HepG2 (cell line): ENCODE data around the gene KIF19. TPM values are rescaled to one million over a fixed set of nuclear protein-coding genes. Genes with fewer than 3 reads are reported as not detected.

Experiments used
- DPF2 ChIP-seq: sonication (generic); formaldehyde crosslinking; IDR thresholded peaks from 2 replicates; pipeline ENCODE4 v1.4.0; 2020; ENCODE audit warnings: mild to moderate bottlenecking, low read depth, missing genetic modification reagents, borderline replicate concordance
- HNF1A ChIP-seq, 2 experiments: sonication (generic) in 1 of 2; formaldehyde crosslinking in 1 of 2; IDR thresholded peaks; 2 replicates each; pipeline versions ENCODE4 v1.4.0 to v1.6.1; 2016 to 2020; ENCODE audit warnings: borderline replicate concordance in 1 of 2, low read depth in 1 of 2, mild to moderate bottlenecking in 1 of 2, missing genetic modification reagents in 1 of 2
- KMT2B ChIP-seq: IDR thresholded peaks from 2 replicates; pipeline ENCODE4 v1.6.1; 2016; ENCODE audit warnings: missing genetic modification reagents, missing compliant biosample characterization
- MZF1 ChIP-seq: sonication (generic); formaldehyde crosslinking; IDR thresholded peaks from 2 replicates; pipeline ENCODE4 v1.8.1; 2023; ENCODE audit warnings: mild to moderate bottlenecking, missing genetic modification reagents, borderline replicate concordance
- REPIN1 ChIP-seq: sonication (generic); formaldehyde crosslinking; IDR thresholded peaks from 2 replicates; pipeline ENCODE4 v1.8.0; 2022; ENCODE audit warnings: missing genetic modification reagents, low read depth, mild to moderate bottlenecking, borderline replicate concordance
- SRSF9 ChIP-seq: fragments of 200-400 bp; formaldehyde crosslinking; IDR thresholded peaks from 2 replicates; pipeline ENCODE4 v1.6.1; 2018; ENCODE audit warnings: borderline replicate concordance, mild to moderate bottlenecking, low read depth, low read length; ENCODE audit not compliant: insufficient read depth, poor library complexity, severe bottlenecking
- SYNCRIP ChIP-seq: fragments of 200-400 bp; formaldehyde crosslinking; IDR thresholded peaks from 2 replicates; pipeline ENCODE4 v1.6.1; 2018; ENCODE audit warnings: mild to moderate bottlenecking, low read depth, low read length; ENCODE audit not compliant: insufficient read depth
- TBL1XR1 ChIP-seq: fragments of 150-350 bp; IDR thresholded peaks from 2 replicates; pipeline ENCODE4 v1.6.1; 2014; ENCODE audit warnings: borderline replicate concordance, low read length; ENCODE audit not compliant: partially characterized antibody
- TEF ChIP-seq: sonication (generic); formaldehyde crosslinking; IDR thresholded peaks from 2 replicates; pipeline ENCODE4 v1.5.0; 2020; ENCODE audit warnings: missing genetic modification reagents
- UBTF ChIP-seq: sonication (generic); formaldehyde crosslinking; IDR thresholded peaks from 2 replicates; pipeline ENCODE4 v1.4.0; 2020; ENCODE audit warnings: mild to moderate bottlenecking, missing genetic modification reagents
- ZBTB7A ChIP-seq: sonication (generic); formaldehyde crosslinking; IDR thresholded peaks from 2 replicates; pipeline ENCODE4 v1.8.0; 2022; ENCODE audit warnings: mild to moderate bottlenecking, missing genetic modification reagents
- ZNF292 ChIP-seq: sonication (generic); formaldehyde crosslinking; IDR thresholded peaks from 2 replicates; pipeline ENCODE4 v1.8.1; 2022; ENCODE audit warnings: mild to moderate bottlenecking, low read depth, missing genetic modification reagents, borderline replicate concordance
- ZNF367 ChIP-seq: sonication (generic); formaldehyde crosslinking; IDR thresholded peaks from 2 replicates; pipeline ENCODE4 v1.4.0; 2020; ENCODE audit warnings: missing genetic modification reagents, borderline replicate concordance
- ZNF678 ChIP-seq: sonication (generic); formaldehyde crosslinking; IDR thresholded peaks from 2 replicates; pipeline ENCODE4 v1.4.0; 2020; ENCODE audit warnings: mild to moderate bottlenecking, missing genetic modification reagents
- ZNF710 ChIP-seq: sonication (generic); formaldehyde crosslinking; IDR thresholded peaks from 2 replicates; pipeline ENCODE4 v1.5.0; 2020; ENCODE audit warnings: mild to moderate bottlenecking, missing genetic modification reagents, borderline replicate concordance
- ZNF737 ChIP-seq: sonication (generic); formaldehyde crosslinking; IDR thresholded peaks from 2 replicates; pipeline ENCODE4 v1.5.0; 2020; ENCODE audit warnings: missing genetic modification reagents, mild to moderate bottlenecking, borderline replicate concordance
- ZNF776 ChIP-seq: sonication (generic); formaldehyde crosslinking; IDR thresholded peaks from 2 replicates; pipeline ENCODE4 v1.4.0; 2020; ENCODE audit warnings: mild to moderate bottlenecking, missing genetic modification reagents
- polyA plus RNA-seq, 8 experiments: library from polyadenylated mRNA; depleted of rRNA in 3 of 8; stranded (reverse) in 7 of 8; unstranded in 1 of 8; fragments of >200 nt; fragmentation: Illumina TruSeq in 4 of 8; extraction: Trizol in 4 of 8; gene quantifications; 2 replicates each; pipeline versions ENCODE4 v1.2.1 to v1.2.3, GENCODE V29; 2011 to 2016; ENCODE audit warnings: low read depth in 4 of 8, missing spikeins in 1 of 8, mixed read lengths in 1 of 8; ENCODE audit not compliant: insufficient read depth in 1 of 8
- total RNA-seq, 5 experiments: library from RNA; depleted of rRNA; stranded (reverse); fragments of >200 nt; fragmentation: Illumina TruSeq; extraction: Trizol; gene quantifications; 2 replicates each; pipeline ENCODE4 v1.2.3, GENCODE V29; 2016; ENCODE audit warnings: low read depth in 1 of 5

The KIF19 gene
- total and polyA plus RNA-seq, 2 of the 13 experiments (the other 11 are each of a cell fraction or from before 2014, with no cell fraction given) = not detected

GRCh38 chr17:74379495-74380085, 53.6 kb downstream of the KIF19 start (continued):
- TF ChIP-seq UBTF (CRISPR knock-in tag) (no peak), ZNF678 (CRISPR knock-in tag) (no peak), KMT2B (CRISPR knock-in tag) (no peak), DPF2 (no peak; the same call in 1 of the 2 replicates), HNF1A (IDR thresholded peaks at IDR 0.05; ENCODE audit: low read depth) (no peak), HNF1A (CRISPR knock-in tag; IDR thresholded peaks at IDR 0.05; ENCODE audit: borderline replicate concordance) (no peak), REPIN1 (CRISPR knock-in tag) (peak; percentile 56; the same call in 1 of the 2 replicates), TBL1XR1 (no peak), SRSF9 (no peak), SYNCRIP (no peak), ZNF710 (CRISPR knock-in tag) (peak; percentile 72), ZNF292 (CRISPR knock-in tag) (peak; percentile 34; the same call in 1 of the 2 replicates), MZF1 (no peak), ZBTB7A (CRISPR knock-in tag) (peak; percentile 52; the same call in 1 of the 2 replicates), ZNF776 (0 out of 2 replicates have a peak, but pooled peaks have one; percentile 25), ZNF367 (no peak), TEF (CRISPR knock-in tag) (no peak), ZNF737 (CRISPR knock-in tag) (no peak)
